Muscle of back (tissue), 11 donors: ENCODE measurements around the gene C3. TPM values are rescaled to one million over a fixed set of nuclear protein-coding genes. Genes with fewer than 3 reads are reported as not detected.
"Not testable (repeated sequence)": the region's sequence is repeated elsewhere in the genome, so short reads cannot be mapped to it uniquely, and the experiment has no call there.

ENCODE experiments used
- DNase-seq, 3 donors: peaks; one replicate each; pipeline versions ENCODE4 v3.0.0 to v3.0.0-alpha.2; 2013
- polyA plus RNA-seq, 10 donors: library from polyadenylated mRNA; unstranded; fragments of 120-200 nt; gene quantifications; one replicate each; pipeline ENCODE4 v1.2.1, GENCODE V29; 2013; ENCODE audit not compliant: insufficient read length in 10 of 10

The C3 gene
- polyA plus RNA-seq, 10 donors = 3.4 to 13.9 (median 8.9) TPM

DNA sequence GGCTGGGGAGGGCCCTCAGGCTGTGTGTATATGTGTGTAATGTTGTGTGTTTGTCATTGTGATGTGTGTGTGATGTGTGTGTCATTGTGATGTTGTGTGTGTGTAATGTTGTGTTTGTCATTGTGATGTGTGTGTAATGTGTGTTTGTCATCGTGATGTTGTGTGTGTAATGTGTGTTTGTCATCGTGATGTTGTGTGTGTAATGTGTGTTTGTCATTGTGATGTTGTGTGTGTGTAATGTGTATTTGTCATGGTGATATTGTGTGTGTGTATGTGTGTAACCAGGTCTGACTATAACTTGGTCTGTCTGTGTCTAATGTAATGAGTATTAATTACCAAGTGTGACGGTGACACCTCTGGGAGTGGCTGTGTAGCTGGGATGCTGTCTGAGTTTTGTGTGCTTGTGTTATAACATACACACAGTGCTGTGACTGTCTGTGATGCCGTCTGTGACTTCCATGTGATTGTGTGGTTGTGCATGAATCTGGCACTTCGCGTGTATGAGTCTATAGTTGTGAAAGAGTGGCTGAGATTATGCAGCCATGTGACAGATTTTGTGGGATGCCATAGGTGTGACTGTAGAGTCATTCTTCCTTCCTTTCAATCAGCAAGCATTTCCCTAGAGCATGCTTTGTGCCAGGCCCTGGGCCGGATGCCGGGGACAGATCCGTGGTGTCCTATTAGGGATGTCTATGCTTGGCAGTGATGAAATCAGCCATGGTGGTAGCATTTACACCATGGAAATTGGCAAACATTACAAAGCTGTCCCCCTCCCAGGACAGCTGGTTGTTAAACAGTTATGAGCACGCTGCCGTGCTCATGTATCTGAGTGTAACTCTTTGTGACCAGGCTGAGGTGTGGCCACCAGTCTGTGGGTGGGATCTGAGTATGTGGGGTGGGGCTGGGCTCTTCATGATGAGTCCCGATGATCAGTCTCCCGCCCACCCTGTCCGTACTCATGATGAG is 56.9 kb downstream of the C3 start:
- no peak for DNase-seq

GRCh38 chr19:6662702-6663101 is 57.7 kb downstream of the C3 start:
- DNase-seq = no peak

GRCh38 chr19:6661509-6662244 is 58.8 kb downstream of the C3 start:
- not testable (repeated sequence) for DNase-seq

DNA sequence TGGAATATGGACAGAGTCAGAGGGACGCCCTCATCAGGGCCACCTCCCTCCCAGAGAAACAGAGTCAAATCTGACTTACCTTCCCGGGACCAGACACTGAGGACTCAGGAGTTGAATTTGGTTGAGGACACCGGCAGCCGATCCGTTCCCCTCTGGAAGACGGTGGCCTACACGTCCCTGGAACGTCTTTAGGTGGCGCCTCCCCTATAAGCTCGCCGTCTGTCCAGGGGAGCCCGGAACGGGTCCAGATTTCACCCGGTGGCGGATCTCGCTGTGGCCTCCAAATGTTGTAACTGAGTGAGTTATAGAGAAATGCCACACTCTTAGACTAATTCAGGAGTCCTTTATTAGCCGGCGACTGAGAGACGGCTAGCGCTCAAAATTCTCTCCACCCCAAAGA is 59.5 kb downstream of the C3 start:
- no peak for DNase-seq

DNA sequence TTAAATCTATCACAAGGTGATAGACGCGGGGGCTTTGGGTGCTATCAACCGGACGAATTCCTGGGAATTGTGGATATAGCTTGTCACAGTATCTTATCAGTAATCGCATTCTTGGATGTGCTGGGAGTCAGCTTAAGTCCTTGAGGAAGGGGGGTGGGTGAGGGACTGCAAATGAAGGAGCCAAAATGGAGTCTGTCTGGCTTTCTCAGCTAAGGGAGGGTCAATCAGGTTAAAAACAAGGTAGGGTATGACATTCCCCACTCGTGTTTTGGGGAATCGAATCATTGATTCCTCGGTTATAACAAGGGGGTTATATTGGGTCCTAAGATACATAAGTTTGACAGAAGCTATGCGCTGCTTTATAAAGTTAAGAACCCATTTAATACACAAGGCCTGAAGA is 64.1 kb downstream of the C3 start:
- not testable (repeated sequence) for DNase-seq

DNA sequence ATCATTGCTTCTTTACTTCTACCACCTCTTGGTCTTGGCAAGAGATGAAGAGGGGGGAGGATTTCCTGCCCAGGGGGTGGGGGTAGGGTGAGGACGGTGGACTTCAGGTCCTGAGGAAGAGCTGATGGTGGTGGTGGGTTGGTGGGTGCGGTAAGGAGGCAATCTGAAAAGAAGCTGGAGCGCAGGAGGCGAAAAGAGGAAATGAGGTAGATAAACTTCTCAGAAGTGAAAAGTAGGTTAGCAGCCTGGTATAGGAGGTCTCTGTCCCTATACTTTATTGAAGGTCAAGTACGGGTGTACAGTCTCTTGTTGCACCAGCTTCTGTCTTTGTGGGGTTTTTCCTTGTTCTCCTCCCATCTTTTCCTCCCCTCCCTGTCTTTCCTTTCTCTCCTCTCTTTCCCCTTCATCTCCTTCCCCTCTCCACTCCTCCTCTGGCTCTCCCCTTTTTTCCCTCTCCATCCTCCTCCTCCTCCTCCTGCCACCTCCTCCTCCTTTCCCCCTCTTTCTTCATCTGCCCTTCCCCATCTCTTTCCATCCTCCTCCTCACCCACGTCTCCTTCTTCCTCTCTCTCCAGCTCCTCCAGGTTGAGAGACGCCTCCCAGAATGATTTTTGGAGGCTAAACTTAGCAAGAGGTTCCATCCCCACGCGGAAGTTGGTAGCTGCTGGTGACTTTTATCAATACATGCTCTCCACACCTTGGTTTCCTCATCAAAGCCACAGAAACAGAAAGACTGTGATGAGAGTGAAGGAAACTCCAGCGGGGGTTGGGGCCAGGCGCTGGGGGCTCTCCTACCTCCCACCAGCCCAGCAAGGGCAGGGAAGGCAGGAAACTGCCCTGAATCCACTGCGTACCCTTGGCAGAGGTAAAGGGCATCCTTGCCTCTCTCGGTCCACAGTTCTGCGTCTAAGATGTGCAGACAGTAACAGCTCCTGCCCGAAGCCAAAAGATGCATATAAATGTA is 65.8 kb downstream of the C3 start:
- DNase-seq = no peak

DNA sequence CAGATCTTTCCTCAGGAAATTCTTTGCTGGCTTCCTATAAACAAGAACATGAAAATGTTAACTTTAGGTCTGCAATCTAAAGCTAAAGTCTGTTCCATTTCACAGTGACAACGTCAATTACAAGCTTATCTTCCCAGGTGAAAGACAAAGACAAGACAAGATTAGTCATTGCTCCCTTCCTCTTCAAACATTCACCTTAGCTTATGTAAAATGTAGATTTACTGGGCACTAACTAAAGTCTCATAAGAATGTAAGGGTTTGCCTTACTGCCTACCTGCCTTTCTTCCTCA is 67.7 kb downstream of the C3 start:
- DNase-seq = no peak

GRCh38 chr19:6651965-6652804 is 68.3 kb downstream of the C3 start:
- DNase-seq = no peak

DNA sequence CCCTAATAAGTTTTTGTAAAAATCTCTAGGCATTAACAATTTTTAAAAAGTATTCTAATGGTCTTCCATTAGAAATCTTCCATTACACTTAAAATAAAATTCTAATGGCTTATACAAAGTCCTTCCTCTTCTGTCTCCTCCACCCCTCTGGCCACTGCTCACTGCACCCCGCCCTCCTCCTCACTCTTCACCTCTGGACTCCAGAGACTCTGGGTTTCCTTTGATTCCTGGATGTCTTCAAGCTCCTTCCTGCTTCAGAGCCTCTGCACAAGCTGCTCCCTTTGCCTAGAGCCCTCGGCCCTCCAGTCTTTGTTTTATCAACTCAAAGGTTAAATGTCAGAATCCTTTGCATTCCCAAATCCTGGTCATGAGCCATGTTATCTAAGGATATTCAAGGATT is 71.3 kb downstream of the C3 start:
- no peak for DNase-seq

GRCh38 chr19:6648141-6648715 is 72.2 kb downstream of the C3 start:
- no peak for DNase-seq

- DNase-seq = no peak
Measured at GRCh38 chr19:6644796-6645195, 75.7 kb downstream of the C3 start.

DNA sequence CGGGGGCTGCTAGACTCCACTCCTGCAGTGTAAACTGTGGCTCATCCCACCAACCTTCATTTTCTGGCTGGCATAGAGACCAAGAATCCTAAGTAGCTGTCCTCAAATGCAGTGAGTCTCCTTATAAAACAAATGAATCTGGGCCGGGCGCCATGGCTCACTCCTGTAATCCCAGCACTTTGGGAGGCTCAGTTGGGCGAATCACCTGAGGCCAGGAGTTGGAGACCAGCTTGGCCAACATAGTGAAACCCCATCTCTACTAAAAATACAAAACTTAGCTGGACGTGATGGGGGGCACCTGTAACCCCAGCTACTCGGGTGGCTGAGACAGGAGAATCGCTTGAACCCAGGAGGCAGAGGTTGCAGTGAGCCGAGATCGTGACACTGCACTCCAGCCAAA is 80.1 kb downstream of the C3 start:
- DNase-seq = not testable (repeated sequence)

- DNase-seq = no peak
Measured at GRCh38 chr19:6639439-6639838, 81.0 kb downstream of the C3 start.

DNA sequence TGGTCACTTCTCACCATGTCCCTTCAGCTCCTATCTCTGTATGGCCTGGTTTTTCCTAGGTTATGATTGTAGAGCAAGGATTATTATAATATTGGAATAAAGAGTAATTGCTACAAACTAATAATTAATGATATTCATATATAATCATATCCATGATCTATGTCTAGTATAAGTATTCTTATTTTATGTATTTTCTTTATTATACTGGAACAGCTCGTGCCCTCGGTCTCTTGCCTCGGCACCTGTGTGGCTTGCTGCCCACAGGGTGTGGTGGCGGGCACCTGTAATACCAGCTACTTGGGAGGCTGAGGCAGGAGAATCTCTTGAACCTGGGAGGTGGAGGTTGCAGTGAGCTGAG is 87.0 kb downstream of the C3 start:
- not testable (repeated sequence) for DNase-seq

GRCh38 chr19:6632747-6633455 is 87.5 kb downstream of the C3 start:
- DNase-seq = peak in 2 of 3 donors; percentile 59 to 74

GRCh38 chr19:6632002-6632621 is 88.3 kb downstream of the C3 start:
- DNase-seq = peak; percentile 73 to 85 (median 82)
